DMS114 treated with DMSO at 0.1 percent for 48 hours (cell line): ENCODE data around the gene KLHL12.

ENCODE experiments used
- DNase-seq: peaks from one replicate; lab custom pipeline; 2025; ENCODE audit not compliant: unreplicated experiment; lab: John Stamatoyannopoulos, UW

The KLHL12 gene

GRCh38 chr1:202888531-202889360, 38.3 kb downstream of the KLHL12 start, which contains the start of gene RABIF:
Gene RABIF, minus strand, starts transcription at chr1:202889149. Its CDS starts 51 bp downstream, at chr1:202889098.
- peak; percentile 93 for DNase-seq

GRCh38 chr1:202888221-202888530, 38.9 kb downstream of the KLHL12 start:
- no peak for DNase-seq

- DNase-seq: no peak
These were observed 46.0 kb downstream of the KLHL12 start for GRCh38 chr1:202880961-202881460.

- no peak for DNase-seq
These were observed 47.0 kb downstream of the KLHL12 start for GRCh38 chr1:202880062-202880461.

- no peak for DNase-seq
These were observed 47.9 kb downstream of the KLHL12 start for GRCh38 chr1:202879128-202879527.

GRCh38 chr1:202873026-202873425, 54.0 kb downstream of the KLHL12 start:
- no peak for DNase-seq

GRCh38 chr1:202871367-202871766, 55.7 kb downstream of the KLHL12 start:
- DNase-seq: no peak

GRCh38 chr1:202862679-202863560, 64.1 kb downstream of the KLHL12 start:
- DNase-seq: no peak

GRCh38 chr1:202861420-202862132, 65.5 kb downstream of the KLHL12 start:
- DNase-seq: peak; percentile 89

- DNase-seq: peak; percentile 17
These were observed 66.2 kb downstream of the KLHL12 start for GRCh38 chr1:202860744-202861419.

- no peak for DNase-seq
These were observed 68.1 kb downstream of the KLHL12 start for GRCh38 chr1:202858789-202859414.

- no peak for DNase-seq
These were observed 68.7 kb downstream of the KLHL12 start for GRCh38 chr1:202858331-202858730.

- no peak for DNase-seq
These were observed 69.9 kb downstream of the KLHL12 start for GRCh38 chr1:202857136-202857610.

- DNase-seq: no peak
These were observed 71.0 kb downstream of the KLHL12 start for GRCh38 chr1:202856014-202856413.

- DNase-seq: no peak
These were observed 72.2 kb downstream of the KLHL12 start for GRCh38 chr1:202854787-202855186.

GRCh38 chr1:202852163-202852904, 74.7 kb downstream of the KLHL12 start:
- DNase-seq: peak; percentile 45

- no peak for DNase-seq
These were observed 76.3 kb downstream of the KLHL12 start for GRCh38 chr1:202850593-202851362.

- no peak for DNase-seq
These were observed 78.9 kb downstream of the KLHL12 start for GRCh38 chr1:202848191-202848542.

GRCh38 chr1:202844935-202845334, 82.1 kb downstream of the KLHL12 start:
- no peak for DNase-seq
